DMS79 (cell line): ENCODE data around the gene TMTC2.
"Not testable (repeated sequence)": the region's sequence is repeated elsewhere in the genome, so short reads cannot be mapped to it uniquely, and the experiment has no call there.

Experiments used
- DNase-seq: peaks from one replicate; lab custom pipeline; 2025; lab: John Stamatoyannopoulos, UW

TMTC2 gene

GRCh38 chr12:82728710-82729109 is 42.0 kb downstream of the TMTC2 start:
- DNase-seq: no peak

DNA sequence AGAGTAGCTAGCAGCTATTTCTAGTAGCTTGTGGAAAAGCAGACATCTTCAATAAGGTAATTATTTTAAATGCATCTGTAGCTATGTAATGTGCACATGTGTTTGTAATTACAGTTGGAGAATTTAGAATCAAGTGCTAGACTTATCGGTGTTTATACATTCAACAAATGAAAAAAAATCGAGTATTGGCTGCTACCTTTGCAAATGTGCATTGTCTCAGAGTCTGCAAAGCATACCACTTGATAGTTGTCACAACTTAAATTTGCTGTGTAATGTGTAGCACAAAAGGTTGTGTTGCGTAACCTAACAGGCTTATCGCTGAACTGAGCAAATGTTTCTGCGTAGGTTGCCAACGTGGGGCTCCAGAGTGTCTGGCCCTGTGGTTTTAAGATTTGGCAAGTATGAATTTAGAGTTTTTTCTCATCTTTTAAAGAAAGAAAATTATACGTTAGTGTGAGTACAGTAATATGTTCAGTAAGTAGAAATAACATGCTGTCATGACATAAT is 44.3 kb downstream of the TMTC2 start:
- no peak for DNase-seq

DNA sequence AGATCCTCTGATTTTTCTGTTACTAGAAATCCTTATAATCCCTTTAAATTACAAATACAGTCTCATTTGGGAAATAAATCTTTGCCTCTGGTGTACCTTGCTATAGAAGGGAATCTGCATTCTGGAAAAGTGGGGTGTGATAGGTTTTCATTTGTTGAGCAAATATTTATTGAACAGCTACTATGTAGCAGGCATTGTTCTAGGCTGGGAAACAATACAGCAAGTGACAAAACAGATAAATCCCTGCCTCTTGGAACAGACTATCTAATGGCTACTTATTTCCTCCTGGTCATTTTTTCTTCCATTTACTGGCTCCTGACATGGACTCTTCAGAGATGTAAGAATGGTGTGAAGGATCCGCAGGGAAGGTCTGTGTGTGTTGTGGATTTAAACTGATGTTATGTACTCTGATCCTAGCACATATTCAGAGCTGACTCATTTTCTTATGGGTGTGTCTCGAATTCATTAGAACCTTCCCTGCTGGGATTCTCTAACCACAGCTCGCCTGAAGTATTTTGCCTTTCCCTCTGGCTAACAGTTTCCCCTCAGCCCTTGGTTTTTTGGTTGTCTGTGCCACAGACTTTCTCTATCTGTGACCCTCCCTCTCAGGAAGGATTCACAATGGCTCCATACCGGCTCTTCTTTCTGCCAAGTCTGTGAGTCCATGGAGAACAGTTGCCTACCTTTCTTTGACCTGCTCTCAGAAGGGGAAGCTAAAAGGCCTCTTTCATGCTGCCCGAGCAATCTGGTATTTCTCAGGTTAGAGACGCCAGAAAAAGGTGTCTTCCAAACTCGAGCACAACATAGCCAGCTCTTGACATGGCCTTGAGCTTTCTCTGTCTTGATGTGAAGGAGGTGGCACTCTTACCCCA is 53.7 kb downstream of the TMTC2 start:
- no peak for DNase-seq

DNA sequence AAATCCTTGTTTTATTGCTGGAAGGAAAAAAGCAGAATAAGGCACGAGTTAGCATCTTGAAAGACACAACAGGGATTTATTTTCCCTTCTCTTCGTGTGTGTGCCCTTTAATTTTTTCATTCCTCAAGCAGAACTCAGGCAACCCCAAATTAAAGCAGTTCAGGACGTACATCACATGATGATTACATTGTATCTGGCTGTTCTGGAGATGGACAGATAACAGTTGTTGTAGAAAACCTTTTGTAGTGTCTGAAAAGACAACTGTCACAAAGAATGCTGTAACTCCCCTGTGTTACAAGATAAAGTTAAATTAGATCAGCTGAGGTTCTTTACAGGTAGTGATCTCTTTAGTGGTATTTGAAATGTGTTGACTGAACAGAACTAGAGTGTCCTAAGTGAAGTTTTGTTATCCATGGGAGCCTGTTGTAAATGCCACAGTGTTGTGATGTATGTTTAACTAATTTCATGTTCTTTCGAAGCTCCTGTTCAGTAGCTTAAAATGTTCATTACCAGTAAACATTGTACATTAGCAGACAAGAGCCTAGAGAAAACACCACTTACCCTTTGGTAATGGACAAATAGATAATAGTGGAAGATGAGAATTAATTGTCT is 58.5 kb downstream of the TMTC2 start:
- DNase-seq: no peak

GRCh38 chr12:82745807-82746206 is 59.1 kb downstream of the TMTC2 start:
- DNase-seq: no peak

- no peak for DNase-seq
Observed at GRCh38 chr12:82746668-82747067, 60.0 kb downstream of the TMTC2 start.

DNA sequence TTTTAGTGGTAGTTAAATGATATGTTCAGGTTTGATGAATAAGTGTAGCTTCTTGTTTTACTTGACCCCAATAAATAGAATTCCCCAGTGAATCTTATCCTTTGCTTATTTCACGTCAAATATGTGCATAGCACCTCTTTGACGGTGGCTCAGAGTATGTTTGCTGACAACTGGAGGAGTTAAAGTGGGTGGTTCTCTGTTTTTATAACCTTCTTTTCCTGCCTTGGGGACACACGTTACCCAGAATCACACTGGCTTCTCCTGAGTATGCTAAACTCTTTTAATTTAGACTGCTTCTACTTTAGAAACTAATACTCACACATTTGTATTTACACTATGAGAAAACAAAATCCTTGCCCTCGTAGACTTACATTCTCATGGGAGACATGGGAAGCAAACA is 62.3 kb downstream of the TMTC2 start:
- DNase-seq: no peak

- no peak for DNase-seq
Observed at GRCh38 chr12:82754856-82755255, 68.2 kb downstream of the TMTC2 start.

DNA sequence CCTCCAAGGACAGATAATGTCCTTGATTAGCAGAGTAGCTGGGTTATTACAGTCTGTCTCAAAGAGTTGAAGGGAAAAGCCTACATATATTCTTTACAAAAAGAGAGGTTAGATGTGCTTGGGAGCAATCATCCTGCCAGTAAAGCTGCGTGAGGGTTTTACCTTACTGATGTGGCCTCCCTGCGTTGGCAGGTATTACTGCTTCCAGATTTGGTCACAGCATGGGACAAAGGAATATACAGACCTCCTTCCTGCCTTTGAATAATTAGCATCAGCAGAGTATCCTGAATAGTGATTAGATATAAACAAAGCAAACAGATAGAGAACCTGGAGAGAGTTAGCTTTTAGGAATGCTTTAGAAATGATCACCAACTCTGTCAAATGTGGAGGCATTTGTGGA is 69.6 kb downstream of the TMTC2 start:
- DNase-seq: no peak

DNA sequence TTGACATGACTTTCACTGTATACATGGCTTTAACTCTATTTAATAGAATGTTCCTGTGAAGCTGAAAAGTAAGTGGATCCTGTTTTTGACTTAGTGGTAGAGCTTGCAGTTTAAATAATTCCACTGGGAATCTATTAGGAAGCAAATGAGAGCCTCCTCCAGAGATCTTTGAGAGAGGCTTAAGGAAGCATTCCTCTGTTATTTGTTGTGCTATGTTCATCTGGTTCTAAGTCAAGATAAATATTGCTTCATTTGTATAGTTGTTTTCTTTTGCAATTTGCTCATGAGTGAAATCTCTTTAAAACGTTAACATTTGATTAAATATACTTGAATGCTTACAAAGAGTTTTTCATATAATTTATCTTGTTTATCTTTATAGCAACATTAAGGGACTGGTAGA is 70.4 kb downstream of the TMTC2 start:
- no peak for DNase-seq

- no peak for DNase-seq
Observed at GRCh38 chr12:82757656-82758055, 71.0 kb downstream of the TMTC2 start.

DNA sequence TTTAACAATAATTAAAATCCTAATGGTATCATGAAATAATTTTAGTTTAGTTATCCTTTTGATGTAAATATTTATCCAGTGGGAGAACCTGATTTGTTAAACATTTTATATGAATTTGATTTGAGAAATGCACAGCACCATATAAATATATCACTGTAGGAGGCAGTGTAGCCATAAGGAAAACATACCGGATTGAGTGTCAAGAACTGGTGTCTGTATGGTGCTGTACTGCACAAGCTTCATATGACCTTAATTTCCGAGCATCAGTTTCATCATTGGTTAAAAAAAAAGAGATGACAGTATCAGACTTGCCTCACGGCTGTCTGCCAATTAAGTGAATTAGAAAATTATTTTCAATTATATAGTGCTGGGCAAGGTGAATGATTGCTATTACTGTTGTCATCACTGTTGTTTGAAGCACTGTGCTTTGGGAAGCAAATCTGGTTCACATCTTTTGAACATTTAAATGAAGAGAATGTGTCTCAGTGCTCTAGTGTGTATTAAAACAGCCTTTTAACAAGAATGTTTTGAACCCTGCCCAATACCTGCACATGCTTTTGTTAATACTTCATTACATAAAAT is 72.1 kb downstream of the TMTC2 start:
- no peak for DNase-seq

GRCh38 chr12:82760423-82760822 is 73.7 kb downstream of the TMTC2 start:
- DNase-seq: no peak

- not testable (repeated sequence) for DNase-seq
Observed at GRCh38 chr12:82765206-82765605, 78.5 kb downstream of the TMTC2 start.

- no peak for DNase-seq
Observed at GRCh38 chr12:82765971-82766705, 79.4 kb downstream of the TMTC2 start.

DNA sequence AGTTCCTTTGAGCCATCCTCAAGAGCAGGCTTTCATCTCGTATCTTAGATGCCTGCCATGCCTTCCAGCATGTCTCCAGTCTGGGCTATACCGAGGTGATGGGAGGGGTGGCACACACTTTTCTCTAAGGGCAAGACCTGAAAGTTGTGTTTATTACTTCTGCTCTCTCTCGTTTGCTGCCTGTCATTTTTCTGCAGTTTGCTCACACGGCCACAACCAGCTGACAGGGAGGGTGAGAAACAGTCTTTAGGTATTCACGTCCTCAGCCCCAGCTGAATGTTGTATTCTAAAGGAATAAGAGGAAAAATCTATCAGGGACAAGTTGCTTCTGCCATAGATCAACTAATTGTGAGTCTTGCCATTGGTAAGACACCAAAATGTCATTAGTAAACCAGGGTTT is 88.0 kb downstream of the TMTC2 start:
- no peak for DNase-seq

DNA sequence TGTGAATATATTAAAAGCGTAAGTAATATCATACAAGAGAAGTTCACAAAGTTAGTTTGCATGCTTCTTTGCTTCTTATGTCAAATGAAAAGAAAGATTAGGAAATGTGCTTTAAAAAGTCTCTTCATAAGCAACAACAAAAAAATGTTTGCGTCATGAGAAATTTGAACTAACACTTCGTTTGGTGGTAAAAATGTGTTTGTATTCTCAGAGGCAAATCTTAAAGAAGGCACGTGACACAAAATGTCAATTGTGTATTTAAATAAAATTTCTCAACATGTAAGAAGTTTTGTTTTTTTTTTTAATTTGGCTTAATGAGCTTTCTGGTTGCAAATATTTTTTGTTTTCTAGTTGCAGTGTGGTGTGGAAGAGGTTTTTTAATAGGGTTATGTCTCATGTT is 93.8 kb downstream of the TMTC2 start:
- DNase-seq: no peak

DNA sequence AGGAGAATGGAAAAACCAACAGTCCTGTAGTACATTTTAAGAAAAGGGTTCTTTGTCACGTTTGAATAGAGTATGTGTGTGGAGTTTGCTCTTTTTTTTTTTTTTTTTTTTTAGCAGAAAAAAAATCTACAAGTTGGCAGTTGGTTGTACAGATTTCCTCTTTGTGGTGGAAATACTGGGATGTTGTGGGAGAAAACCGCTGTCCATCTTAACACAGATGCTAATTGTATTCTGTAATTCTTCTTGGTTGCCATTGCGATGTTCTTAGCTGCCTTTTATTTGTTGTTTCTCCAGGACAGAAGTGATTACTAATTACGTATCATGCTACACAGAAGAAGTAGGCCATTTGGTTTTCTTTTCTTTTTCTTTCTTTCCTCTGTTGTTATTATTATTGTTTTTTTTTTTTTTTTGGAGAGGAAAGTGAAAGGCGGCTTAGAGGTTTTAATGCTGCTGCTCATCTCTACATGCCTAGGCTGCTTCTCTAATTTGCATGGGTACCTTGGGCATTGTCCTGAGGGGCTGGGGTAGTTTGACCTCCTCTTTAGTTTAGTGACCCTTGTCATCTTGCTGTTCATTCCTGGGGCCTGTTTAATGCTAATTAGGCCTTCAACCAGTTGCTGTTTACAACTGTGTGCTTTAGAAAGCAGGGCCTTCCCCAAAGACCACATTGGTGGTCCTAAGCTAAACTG is 94.7 kb downstream of the TMTC2 start:
- no peak for DNase-seq

DNA sequence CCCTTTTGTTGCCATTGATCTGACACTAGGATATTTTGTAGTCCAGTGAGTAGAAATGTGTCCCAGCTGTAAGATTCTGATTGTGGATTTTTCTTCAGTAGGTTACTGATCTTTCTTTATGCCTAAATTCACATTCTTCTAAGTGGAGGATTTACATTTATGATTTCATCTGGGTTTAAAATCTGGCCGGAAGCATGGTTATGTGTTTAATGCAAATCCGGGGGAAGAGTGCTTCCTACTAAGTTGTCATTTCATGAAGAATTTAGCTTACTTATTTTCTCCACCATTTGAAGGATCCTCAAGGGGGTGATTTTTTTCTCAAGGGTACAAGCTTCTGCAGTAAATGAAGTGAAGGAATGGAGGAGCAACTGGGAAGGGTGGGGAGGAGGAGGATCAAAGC is 96.7 kb downstream of the TMTC2 start:
- no peak for DNase-seq

DNA sequence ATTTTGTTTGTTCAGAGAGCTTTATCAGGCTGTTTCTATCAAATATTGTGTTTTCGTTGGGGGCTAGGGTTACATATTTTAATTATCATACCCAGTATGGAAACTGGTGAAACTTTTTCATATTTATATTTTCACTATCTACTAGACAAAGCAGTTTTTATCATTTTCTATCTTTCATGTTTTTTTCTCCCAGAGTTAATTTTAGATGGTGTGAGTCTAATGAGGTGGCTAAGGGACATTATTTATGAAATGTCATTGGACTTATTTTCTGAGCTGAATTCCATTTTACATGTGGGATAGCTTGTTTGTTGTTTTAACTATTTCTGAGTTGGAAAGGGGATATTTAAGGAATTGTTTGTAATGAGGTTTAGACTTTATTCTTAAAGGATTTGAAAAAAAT is 100.3 kb downstream of the TMTC2 start:
- no peak for DNase-seq

DNA sequence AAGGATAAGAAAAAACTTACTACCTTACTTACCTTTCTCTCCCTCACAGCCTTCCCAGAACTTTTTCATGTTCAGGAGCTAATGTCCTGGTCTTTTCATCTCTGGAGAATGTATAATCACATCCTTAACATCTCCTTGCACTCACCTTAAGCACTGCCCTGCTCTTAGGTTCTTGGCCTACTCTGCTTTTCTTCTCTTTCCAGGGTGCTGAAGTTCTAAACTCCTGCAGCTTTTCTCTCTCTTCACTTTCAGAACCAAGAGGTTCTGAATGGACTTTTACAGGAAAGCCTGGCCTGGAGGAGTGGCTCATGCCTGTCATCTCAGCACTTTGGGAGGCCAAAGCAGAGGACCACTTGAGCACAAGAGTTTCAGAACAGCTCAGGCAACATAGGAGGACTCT is 101.9 kb downstream of the TMTC2 start:
- no peak for DNase-seq

- DNase-seq: no peak
Observed at GRCh38 chr12:82789674-82790073, 103.0 kb downstream of the TMTC2 start.
